K562 (cell line): ENCODE results near the gene WDR46. TPM values are rescaled to one million over a fixed set of nuclear protein-coding genes. Genes with fewer than 3 reads are reported as not detected.

Source experiments
- ATF7 ChIP-seq: fragments of 450-650 bp; IDR thresholded peaks from 2 replicates; pipeline ENCODE4 v1.7.1; 2014; ENCODE audit warnings: mild to moderate bottlenecking, moderate library complexity
- BACH1 ChIP-seq: fragments of 200-800 bp; sonication (Bioruptor generic); IDR thresholded peaks from 2 replicates; pipeline ENCODE4 v1.6.1; 2016; ENCODE audit warnings: missing genetic modification characterization, missing compliant biosample characterization
- BMI1 ChIP-seq: fragments of 150-350 bp; IDR thresholded peaks from 2 replicates; pipeline ENCODE4 v1.6.1; 2014; ENCODE audit warnings: low read length
- ETS2 ChIP-seq: IDR thresholded peaks from 2 replicates; pipeline ENCODE4 v1.6.1; 2016; ENCODE audit warnings: borderline replicate concordance, missing genetic modification characterization, mild to moderate bottlenecking, moderate library complexity, missing compliant biosample characterization; ENCODE audit not compliant: poor library complexity, severe bottlenecking
- FIP1L1 ChIP-seq: fragments of 200-400 bp; formaldehyde crosslinking; IDR thresholded peaks from 2 replicates; pipeline ENCODE4 v1.6.1; 2018; ENCODE audit warnings: mild to moderate bottlenecking, low read depth, low read length; ENCODE audit not compliant: poor library complexity, severe bottlenecking
- HDAC8 ChIP-seq: fragments of 450-650 bp; IDR thresholded peaks from 2 replicates; pipeline ENCODE4 v1.6.1; 2016; ENCODE audit warnings: mild to moderate bottlenecking, missing genetic modification characterization, moderate library complexity, missing compliant biosample characterization
- KHSRP ChIP-seq: fragments of 450-650 bp; IDR thresholded peaks from 2 replicates; pipeline ENCODE4 v1.6.1; 2017
- MAZ ChIP-seq, 2 experiments: fragments of 450-650 bp in 1 of 2; sonication (generic) in 1 of 2; formaldehyde crosslinking; IDR thresholded peaks in 1 of 2; conservative IDR thresholded peaks in 1 of 2; 2 replicates each; pipeline versions ENCODE4 v1.4.0 to v1.5.0; 2020; ENCODE audit warnings: mild to moderate bottlenecking in 1 of 2, missing genetic modification reagents in 1 of 2
- NR2C2 ChIP-seq, 2 experiments: fragments of 200-800 bp in 1 of 2; sonication (Bioruptor generic) in 1 of 2; sonication (generic) in 1 of 2; formaldehyde crosslinking in 1 of 2; IDR thresholded peaks; 2 replicates each; pipeline versions ENCODE4 v1.6.1 to v1.8.0; 2016 to 2022; ENCODE audit warnings: mild to moderate bottlenecking in 1 of 2, missing compliant biosample characterization in 1 of 2, missing genetic modification characterization in 1 of 2, missing genetic modification reagents in 1 of 2
- PRMT5 ChIP-seq: sonication (generic); formaldehyde crosslinking; IDR thresholded peaks from 2 replicates; pipeline ENCODE4 v1.5.0; 2020; ENCODE audit warnings: missing genetic modification reagents
- STAG1 ChIP-seq: sonication (generic); formaldehyde crosslinking; IDR thresholded peaks from 2 replicates; pipeline ENCODE4 v1.5.0; 2020; ENCODE audit warnings: missing genetic modification reagents, borderline replicate concordance
- TEAD4 ChIP-seq, 2 experiments: sonication (generic) in 1 of 2; formaldehyde crosslinking in 1 of 2; IDR thresholded peaks; 2 replicates each; pipeline versions ENCODE4 v1.6.1 to v1.8.0; 2012 to 2022; ENCODE audit warnings: borderline replicate concordance in 1 of 2, inconsistent platforms in 1 of 2, low read length in 1 of 2, mild to moderate bottlenecking in 1 of 2, missing genetic modification reagents in 1 of 2
- ZNF184 ChIP-seq: sonication (generic); formaldehyde crosslinking; IDR thresholded peaks from 2 replicates; pipeline ENCODE4 v1.5.0; 2020; ENCODE audit warnings: missing genetic modification reagents
- ZNF384 ChIP-seq: IDR thresholded peaks from 2 replicates; pipeline ENCODE4 v1.6.1; 2012; ENCODE audit warnings: low read depth, low read length, improper control_type of control experiment
- ZNF407 ChIP-seq: fragments of 450-650 bp; IDR thresholded peaks from 2 replicates; pipeline ENCODE4 v1.6.1; 2016; ENCODE audit warnings: low read depth
- polyA plus RNA-seq, 8 experiments: library from polyadenylated mRNA; depleted of rRNA in 4 of 8; stranded (reverse) in 5 of 8; unstranded in 3 of 8; fragments of >200 nt; fragmentation: Nextera tagmentation in 2 of 8; fragmentation: Illumina TruSeq in 1 of 8; extraction: Ambion mirVana in 2 of 8; extraction: Trizol in 1 of 8; gene quantifications; 2 replicates each; pipeline versions ENCODE4 v1.2.1 to v1.2.3, GENCODE V29; 2011 to 2014; ENCODE audit warnings: inconsistent platforms in 1 of 8, missing spikeins in 1 of 8
- total RNA-seq, 7 experiments: library from RNA; depleted of rRNA in 6 of 7; stranded (reverse); fragments of >200 nt in 6 of 7; fragmentation: Illumina TruSeq in 2 of 7; extraction: Trizol in 2 of 7; gene quantifications; 2 replicates each; pipeline versions ENCODE4 v1.2.1 to v1.2.3, GENCODE V29; 2011 to 2021; ENCODE audit warnings: low replicate concordance in 1 of 7
- TF ChIP-seq, protein P1 (sequence below): fragments of 250-450 bp; sonication (Bioruptor Pico); IDR thresholded peaks from 2 replicates; pipeline ENCODE4 v1.5.0; 2020; ENCODE audit warnings: mild to moderate bottlenecking, borderline replicate concordance
- TF ChIP-seq, protein P2 (sequence below): fragments of 450-650 bp; IDR thresholded peaks from 2 replicates; pipeline ENCODE4 v1.6.1; 2017; ENCODE audit warnings: antibody characterized with exemption

WDR46 gene
- total and polyA plus RNA-seq, 9 of the 15 experiments (the other 6 are each of a cell fraction or from before 2014, with no cell fraction given), result 8.9 to 146 (median 93.1) TPM

GRCh38 chr6:33271117-33271467 is 17.9 kb downstream of the WDR46 start (continued):
- 0 out of 2 replicates have a peak, but pooled peaks have one; percentile 19 for TF ChIP-seq ZNF407
- no peak for TF ChIP-seq PRMT5
- TF ChIP-seq ATF7, result no peak
- TF ChIP-seq, protein P1, sequence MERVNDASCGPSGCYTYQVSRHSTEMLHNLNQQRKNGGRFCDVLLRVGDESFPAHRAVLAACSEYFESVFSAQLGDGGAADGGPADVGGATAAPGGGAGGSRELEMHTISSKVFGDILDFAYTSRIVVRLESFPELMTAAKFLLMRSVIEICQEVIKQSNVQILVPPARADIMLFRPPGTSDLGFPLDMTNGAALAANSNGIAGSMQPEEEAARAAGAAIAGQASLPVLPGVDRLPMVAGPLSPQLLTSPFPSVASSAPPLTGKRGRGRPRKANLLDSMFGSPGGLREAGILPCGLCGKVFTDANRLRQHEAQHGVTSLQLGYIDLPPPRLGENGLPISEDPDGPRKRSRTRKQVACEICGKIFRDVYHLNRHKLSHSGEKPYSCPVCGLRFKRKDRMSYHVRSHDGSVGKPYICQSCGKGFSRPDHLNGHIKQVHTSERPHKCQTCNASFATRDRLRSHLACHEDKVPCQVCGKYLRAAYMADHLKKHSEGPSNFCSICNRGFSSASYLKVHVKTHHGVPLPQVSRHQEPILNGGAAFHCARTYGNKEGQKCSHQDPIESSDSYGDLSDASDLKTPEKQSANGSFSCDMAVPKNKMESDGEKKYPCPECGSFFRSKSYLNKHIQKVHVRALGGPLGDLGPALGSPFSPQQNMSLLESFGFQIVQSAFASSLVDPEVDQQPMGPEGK, result no peak
- no peak for TF ChIP-seq STAG1 (CRISPR knock-in tag)
- TF ChIP-seq BACH1 (tag), result no peak
- no peak for TF ChIP-seq KHSRP
- TF ChIP-seq NR2C2 (CRISPR knock-in tag; IDR thresholded peaks at IDR 0.05), result no peak
- TF ChIP-seq NR2C2 (tag; IDR thresholded peaks at IDR 0.05), result no peak
- TF ChIP-seq HDAC8, result no peak
- no peak for TF ChIP-seq BMI1
- no peak for TF ChIP-seq MAZ (CRISPR knock-in tag; conservative IDR thresholded peaks at IDR 0.05 in 1 of 2, IDR thresholded peaks at IDR 0.05 in 1 of 2)
- TF ChIP-seq, protein P2, sequence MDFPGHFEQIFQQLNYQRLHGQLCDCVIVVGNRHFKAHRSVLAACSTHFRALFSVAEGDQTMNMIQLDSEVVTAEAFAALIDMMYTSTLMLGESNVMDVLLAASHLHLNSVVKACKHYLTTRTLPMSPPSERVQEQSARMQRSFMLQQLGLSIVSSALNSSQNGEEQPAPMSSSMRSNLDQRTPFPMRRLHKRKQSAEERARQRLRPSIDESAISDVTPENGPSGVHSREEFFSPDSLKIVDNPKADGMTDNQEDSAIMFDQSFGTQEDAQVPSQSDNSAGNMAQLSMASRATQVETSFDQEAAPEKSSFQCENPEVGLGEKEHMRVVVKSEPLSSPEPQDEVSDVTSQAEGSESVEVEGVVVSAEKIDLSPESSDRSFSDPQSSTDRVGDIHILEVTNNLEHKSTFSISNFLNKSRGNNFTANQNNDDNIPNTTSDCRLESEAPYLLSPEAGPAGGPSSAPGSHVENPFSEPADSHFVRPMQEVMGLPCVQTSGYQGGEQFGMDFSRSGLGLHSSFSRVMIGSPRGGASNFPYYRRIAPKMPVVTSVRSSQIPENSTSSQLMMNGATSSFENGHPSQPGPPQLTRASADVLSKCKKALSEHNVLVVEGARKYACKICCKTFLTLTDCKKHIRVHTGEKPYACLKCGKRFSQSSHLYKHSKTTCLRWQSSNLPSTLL, result no peak
- no peak for TF ChIP-seq ETS2 (tag)
- TF ChIP-seq ZNF184, result no peak
- TF ChIP-seq TEAD4 (IDR thresholded peaks at IDR 0.05; ENCODE audit: low read length), result no peak
- TF ChIP-seq TEAD4 (CRISPR knock-in tag; IDR thresholded peaks at IDR 0.05; ENCODE audit: borderline replicate concordance), result no peak
- no peak for TF ChIP-seq ZNF384
- no peak for TF ChIP-seq FIP1L1
